Measurements from ENCODE around the gene CNTRL.
A peak's percentile ranks its signal among the peaks of the same experiment; 100 is the strongest.
"Not testable (repeated sequence)": the region's sequence is repeated elsewhere in the genome, so short reads cannot be mapped to it uniquely, and the experiment has no call there.

CNTRL gene, protein sequence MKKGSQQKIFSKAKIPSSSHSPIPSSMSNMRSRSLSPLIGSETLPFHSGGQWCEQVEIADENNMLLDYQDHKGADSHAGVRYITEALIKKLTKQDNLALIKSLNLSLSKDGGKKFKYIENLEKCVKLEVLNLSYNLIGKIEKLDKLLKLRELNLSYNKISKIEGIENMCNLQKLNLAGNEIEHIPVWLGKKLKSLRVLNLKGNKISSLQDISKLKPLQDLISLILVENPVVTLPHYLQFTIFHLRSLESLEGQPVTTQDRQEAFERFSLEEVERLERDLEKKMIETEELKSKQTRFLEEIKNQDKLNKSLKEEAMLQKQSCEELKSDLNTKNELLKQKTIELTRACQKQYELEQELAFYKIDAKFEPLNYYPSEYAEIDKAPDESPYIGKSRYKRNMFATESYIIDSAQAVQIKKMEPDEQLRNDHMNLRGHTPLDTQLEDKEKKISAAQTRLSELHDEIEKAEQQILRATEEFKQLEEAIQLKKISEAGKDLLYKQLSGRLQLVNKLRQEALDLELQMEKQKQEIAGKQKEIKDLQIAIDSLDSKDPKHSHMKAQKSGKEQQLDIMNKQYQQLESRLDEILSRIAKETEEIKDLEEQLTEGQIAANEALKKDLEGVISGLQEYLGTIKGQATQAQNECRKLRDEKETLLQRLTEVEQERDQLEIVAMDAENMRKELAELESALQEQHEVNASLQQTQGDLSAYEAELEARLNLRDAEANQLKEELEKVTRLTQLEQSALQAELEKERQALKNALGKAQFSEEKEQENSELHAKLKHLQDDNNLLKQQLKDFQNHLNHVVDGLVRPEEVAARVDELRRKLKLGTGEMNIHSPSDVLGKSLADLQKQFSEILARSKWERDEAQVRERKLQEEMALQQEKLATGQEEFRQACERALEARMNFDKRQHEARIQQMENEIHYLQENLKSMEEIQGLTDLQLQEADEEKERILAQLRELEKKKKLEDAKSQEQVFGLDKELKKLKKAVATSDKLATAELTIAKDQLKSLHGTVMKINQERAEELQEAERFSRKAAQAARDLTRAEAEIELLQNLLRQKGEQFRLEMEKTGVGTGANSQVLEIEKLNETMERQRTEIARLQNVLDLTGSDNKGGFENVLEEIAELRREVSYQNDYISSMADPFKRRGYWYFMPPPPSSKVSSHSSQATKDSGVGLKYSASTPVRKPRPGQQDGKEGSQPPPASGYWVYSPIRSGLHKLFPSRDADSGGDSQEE (N-terminal part only)

DNA sequence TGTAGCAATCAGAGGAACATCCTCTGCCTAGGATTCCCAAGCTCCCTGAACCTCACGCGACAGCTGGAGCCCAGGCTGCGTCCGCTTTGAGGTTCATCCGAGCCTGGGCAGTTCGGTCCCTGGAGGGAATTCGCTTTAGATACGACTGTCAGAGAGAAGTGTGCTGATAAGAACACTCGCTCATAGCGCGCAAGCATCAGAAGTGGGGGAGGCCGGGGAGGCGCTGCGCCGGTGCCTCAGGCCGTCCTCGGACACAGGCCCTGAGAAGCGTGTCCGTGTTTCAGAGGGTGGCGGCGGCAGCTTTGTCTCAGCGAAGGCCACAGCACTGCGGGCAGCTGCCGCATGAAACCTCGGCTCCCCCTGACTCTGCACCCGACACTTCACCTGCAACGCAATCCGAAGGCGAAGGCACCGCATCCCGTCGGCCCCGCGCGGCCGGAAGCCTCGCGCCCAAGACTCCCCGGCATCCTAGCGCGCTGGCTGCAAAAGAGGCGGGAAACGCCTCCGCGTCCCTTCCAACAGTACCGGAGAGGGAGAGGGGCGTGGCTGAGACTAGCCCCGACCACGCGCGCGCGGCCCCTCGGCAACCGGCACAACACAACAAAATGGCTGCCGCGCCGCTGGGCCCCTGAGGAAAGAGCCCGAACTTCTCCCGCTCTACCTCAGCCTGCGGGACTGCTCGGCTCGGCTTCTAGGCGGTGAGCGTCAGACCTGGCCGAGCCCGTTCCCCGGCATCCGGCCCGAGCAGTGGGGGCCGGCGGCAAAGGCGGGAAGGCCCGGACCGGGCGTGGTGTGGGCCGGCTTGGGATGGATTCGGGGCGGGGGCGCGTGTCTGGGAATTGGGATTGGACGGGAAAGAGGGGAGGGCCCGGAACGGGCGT lies at the start of gene CNTRL:
TSS of gene CNTRL (plus strand) at position 586 of the 881 bp plus-strand sequence. CDS start 13,372 bp downstream, outside the sequence.
- peak; percentile 72 for DNase-seq

DNA sequence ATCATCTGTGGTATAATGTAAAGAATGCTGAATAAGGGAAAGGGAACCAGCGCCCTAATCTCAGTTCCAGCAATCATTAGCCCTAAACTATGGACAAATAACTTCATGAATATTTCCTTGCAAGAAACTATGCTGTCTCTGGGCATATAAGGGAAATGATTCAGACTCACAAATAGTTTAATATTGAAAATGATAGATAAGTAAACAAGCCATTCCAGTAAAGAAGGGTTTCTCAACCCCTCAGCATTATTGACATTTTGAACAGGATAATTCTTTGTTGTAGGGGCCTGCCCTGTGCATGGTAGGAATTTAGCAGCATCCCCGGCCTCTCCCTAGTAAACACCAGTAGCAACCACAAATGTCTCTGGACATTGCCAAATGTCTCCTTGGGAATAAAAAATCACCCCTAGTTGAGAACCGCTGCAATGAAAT lies 48.5 kb upstream of the CNTRL start:
- DNase-seq = no peak

DNA sequence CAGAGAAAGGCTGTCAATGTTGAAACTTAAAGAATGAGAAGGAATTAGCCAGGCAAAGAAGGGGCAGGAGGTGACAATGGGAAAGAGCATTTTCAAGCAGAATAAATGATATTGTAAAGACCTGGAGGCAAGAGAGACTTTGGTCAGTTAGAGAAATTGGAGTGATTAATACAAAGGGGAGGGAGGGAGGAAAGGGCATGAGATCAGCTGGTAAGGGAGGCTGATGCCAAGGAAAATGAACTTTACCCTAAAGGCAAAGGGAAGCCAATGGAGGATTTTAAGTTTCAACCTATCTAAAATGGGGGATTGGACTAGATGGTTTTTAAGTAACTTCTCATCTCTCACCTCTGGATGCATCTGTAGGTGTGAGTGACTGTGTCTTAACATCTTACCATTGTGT lies 48.0 kb upstream of the CNTRL start:
- no peak for DNase-seq

DNA sequence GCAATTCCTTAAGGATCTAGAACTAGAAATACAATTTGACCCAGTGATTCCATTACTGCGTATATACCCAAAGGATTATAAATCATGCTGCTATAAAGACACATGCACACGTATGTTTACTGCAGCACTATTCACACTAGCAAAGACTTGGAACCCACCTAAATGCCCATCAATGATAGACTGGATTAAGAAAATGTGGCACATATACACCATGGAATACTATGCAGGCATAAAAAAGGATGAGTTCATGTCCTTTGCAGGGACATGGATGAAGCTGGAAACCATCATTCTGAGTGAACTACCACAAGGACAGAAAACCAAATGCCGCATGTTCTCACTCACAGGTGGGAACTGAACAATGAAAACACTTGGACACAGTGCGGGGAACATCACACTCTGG lies 46.5 kb upstream of the CNTRL start:
- DNase-seq = not testable (repeated sequence)

DNA sequence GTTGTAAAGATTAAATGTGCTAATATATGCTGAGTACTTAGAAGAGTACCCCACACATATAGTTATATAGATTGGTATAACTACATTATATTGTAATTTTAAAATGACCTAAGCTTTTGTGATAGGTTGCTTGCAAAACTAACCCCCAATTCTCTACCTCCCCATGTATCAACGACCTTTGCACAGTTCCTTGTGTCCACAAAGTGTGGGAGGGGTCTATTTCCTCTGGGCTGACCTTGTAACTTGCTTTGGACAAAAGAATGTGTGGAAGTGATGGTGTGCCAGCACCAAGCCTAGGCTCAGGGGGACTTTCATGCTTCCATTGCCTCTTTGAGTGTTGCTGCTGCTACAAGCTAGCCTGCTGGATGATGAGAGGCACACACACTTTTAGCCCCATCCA lies 45.3 kb upstream of the CNTRL start:
- no peak for DNase-seq

- no peak for DNase-seq
Measured at GRCh38 chr9:121034529-121034928, 40.2 kb upstream of the CNTRL start.

GRCh38 chr9:121035717-121036116 lies 39.0 kb upstream of the CNTRL start:
- not testable (repeated sequence) for DNase-seq

- DNase-seq = no peak
Measured at GRCh38 chr9:121038362-121038761, 36.4 kb upstream of the CNTRL start.

DNA sequence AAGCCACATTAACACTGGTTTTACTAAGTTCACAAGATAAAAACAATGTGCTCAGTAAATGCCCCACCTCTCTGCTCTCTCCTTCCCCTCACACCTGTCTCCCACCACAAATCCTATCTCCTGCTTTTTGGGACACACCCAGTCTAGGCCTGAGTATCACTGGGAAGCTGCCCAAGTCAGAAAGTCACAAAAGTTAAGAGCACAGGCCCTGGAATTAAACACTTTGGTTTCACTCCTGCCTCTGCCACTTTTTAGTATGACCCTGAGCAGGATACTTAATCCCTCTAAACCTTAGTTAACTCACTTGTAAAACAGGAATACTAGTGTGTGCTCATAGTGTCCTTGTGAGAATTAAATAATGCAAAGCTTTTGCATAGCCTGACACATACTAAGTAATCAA lies 36.0 kb upstream of the CNTRL start:
- DNase-seq = no peak

DNA sequence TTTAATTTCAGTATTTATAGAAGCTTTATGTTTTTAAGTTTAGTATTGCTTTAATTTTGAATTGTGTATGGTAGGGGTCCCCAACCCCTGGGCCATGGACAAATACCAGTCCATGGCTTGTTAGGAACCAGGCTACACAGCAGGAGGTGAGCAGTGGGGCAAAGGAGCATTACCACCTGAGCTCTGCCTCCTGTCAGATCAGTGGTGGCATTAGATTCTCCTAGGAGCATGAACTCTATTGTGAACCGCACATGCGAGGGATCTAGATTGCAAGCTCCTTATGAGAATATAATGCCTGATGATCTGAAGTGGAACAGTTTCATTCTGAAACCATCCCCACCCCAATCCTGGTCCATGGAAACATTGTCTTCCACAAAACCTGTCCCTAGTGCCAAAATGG lies 26.6 kb upstream of the CNTRL start:
- no peak for DNase-seq

DNA sequence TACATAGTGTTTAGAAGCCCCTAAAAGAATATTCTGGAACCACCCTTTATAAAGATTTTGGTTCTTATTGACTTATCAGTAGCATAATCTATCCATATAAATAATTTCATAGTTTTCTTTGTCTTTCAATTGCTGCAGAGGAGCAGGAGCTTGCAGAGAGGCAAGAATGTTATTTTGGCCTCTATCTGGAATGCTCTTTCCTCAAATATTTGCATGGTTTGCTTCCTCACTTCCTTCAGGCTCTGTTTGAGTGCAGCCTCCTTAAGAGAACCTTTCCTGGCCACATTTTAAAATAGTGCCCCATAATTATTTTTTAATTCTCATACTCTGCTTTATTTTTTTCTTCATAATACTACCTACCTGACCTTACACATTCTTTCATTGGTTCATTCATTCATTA lies 26.1 kb upstream of the CNTRL start:
- DNase-seq = no peak

DNA sequence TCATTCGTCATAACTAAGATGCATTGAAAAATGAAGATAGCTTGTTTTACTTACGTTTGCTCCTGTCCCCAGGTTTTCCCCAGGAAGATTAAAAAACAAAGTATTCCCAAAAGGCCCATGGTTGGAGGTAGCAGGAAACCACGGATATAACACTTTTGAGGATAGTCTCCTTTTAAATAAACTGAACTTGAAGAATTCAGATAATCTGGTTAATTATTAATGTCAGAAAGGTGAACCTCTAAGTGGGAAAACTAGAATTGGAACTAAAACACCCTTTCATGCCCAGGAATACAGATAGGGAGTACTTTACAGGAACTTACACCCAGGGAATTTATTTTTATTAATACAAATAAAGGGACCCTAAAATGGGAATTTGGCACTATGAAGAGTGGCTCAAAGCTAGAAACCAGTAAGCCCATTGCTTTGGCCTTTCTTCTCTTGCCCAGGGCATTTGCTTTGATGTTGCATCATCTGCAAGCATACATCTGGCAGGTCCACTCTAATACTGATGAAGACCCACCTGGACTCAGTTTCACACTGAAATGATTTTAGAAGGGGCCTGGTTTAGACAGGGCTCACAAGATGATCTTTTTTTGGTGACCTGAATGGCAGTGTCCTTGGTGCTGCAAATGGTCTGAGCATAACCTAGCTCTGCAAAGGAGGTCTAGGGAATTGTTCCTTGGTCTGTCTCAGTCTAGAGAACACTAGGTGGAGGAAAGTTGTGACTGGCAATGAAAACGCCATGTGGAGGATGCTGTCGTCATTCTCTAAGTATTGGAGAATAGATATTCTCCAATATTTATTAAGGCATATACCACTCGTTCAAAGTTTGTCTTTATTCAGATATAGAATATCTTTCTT lies 24.4 kb upstream of the CNTRL start, which contains the start of gene C5:
TSS of gene C5 (minus strand) at position 148 of the 861 bp plus-strand sequence. CDS start at position 119, 29 bp downstream.
- no peak for DNase-seq

DNA sequence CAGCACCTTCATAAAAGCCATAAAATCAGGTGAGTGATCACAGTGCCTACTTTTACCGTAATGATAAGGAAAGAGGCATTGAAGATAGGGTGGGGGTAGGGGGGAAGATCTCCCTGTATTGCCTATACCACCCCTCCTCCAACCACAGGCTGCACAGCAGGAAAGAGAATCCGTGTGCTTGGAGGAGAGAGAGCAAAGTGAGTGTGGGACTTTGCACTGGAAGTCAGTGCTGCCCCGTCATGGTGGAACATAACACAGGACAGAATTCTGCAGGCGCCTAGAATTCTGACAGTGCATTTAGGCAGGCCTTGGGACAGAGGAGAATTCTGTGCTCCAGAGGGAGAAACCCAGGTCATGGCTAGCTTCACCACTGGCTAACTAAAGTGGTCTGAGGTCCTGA lies 21.2 kb upstream of the CNTRL start:
- DNase-seq = no peak

GRCh38 chr9:121055642-121056143 lies 19.1 kb upstream of the CNTRL start:
- no peak for DNase-seq

DNA sequence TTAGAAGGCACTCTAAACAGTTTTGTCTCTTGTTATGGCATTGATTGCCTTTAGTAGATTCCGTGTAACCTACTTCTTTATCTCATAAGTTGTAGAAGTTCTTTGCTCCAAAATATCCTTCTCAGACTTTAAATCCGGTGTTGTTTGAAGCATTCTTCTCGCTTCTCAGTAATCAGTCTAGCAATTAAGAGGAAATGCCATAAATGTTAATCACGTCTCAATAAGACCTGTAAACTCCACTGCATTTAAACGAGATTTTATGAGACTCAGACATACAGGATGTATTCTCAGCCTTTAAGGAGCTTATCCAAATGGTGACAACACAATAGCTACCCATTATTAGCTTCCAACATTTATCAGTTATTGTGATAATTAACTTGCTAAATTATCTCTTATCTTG lies 16.9 kb upstream of the CNTRL start:
- DNase-seq = no peak

GRCh38 chr9:121059513-121059912 lies 15.2 kb upstream of the CNTRL start:
- DNase-seq = no peak

DNA sequence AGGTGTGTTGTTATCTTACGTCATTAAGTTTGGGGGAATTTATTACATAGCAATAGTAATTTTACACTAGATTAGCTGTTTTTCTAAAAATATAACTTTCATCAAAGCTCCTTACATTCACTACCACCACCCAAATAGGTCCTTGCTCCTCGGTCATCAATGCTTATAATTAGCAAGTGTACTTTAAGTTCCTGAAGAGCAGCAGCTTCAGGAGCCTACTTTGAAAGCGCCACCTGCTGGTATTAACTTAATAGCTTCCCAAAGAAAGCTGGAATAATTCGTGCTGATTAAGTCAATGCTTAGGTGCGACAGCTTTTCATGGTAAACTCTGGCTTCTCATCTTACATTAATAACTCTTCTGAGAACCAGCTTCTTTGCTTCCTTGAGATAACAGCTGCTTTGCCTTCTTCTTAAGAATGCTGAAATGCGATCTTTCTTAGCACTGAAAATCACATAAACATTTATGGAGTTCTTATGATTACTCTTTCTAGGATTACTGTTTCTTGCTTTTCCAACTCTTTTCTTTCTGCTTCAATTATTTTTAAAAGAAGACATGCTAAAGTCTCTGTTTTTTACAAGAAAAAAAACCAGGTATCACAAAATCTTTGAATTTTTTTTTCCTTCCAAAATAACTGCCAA lies 14.6 kb upstream of the CNTRL start:
- no peak for DNase-seq

DNA sequence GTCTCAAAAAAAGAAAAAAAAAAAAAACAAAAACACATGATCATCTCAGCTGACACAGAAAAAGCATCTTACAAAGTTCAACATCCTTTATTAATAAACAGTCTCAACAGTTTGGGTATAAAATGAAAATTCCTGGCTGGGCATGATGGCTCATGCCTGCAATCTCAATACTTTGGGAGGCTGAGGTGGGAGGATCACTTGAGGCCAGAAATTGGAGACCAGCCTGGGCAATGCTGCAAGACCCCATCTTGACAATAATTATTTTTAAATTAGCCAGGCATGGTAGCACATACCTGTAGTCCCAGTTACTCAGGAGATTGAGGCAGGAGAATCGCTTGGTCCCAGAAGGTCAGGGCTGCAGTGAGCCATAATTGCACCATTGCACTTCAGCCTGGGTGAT lies 7.9 kb upstream of the CNTRL start:
- DNase-seq = no peak

- DNase-seq = no peak
Measured at GRCh38 chr9:121067640-121068039, 7.1 kb upstream of the CNTRL start.

- DNase-seq = no peak
Measured at GRCh38 chr9:121069396-121069795, 5.4 kb upstream of the CNTRL start.

Data from activated CD4-positive, alpha-beta T cell treated with anti-CD3 and anti-CD28 coated beads for 1 hour (primary cell).